C4-2B (cell line): Measurements from ENCODE around the gene CASZ1.

Source experiments
- ZFX ChIP-seq: fragments of 450-650 bp; IDR thresholded peaks from 2 replicates; pipeline ENCODE4 v1.6.1; 2017
- TF ChIP-seq, protein P1 (sequence below): fragments of 450-650 bp; conservative IDR thresholded peaks from 2 replicates; pipeline ENCODE4 v1.5.1; 2017; ENCODE audit warnings: mild to moderate bottlenecking

DNA sequence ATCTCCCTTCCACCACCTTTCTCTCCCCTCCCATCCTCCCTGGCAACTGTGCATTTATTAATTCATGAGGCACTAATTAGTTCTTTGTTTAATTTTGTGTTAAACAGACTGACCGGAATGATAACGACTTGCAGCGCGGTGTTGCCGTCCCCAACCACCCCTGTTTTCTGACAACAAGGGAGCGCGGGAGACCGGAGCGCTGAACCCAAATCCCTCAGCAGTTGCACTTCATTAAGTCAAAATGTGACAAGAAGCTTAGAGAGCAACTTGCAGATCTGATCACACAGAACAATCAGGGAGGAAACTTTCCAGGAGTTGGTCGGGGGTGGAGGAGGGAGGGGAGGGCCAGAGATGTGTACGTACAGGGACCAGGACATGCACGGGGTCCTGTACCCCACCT lies 89.2 kb downstream of the CASZ1 start:
- TF ChIP-seq, protein P1, sequence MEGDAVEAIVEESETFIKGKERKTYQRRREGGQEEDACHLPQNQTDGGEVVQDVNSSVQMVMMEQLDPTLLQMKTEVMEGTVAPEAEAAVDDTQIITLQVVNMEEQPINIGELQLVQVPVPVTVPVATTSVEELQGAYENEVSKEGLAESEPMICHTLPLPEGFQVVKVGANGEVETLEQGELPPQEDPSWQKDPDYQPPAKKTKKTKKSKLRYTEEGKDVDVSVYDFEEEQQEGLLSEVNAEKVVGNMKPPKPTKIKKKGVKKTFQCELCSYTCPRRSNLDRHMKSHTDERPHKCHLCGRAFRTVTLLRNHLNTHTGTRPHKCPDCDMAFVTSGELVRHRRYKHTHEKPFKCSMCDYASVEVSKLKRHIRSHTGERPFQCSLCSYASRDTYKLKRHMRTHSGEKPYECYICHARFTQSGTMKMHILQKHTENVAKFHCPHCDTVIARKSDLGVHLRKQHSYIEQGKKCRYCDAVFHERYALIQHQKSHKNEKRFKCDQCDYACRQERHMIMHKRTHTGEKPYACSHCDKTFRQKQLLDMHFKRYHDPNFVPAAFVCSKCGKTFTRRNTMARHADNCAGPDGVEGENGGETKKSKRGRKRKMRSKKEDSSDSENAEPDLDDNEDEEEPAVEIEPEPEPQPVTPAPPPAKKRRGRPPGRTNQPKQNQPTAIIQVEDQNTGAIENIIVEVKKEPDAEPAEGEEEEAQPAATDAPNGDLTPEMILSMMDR, result no peak
- TF ChIP-seq ZFX, result no peak
